Measurements from ENCODE around the gene LDHA. TPM values are rescaled to one million over a fixed set of nuclear protein-coding genes. Genes with fewer than 3 reads are reported as not detected.

The LDHA gene
- total and polyA plus RNA-seq, 2 of the 13 experiments (the other 11 are each of a cell fraction or from before 2014, with no cell fraction given), result 805 to 1,547 TPM

- no peak for TF ChIP-seq ZBTB14 (CRISPR knock-in tag; IDR thresholded peaks at IDR 0.05)
- no peak for TF ChIP-seq REPIN1 (CRISPR knock-in tag; IDR thresholded peaks at IDR 0.05; ENCODE audit: borderline replicate concordance, low read depth)
- no peak for TF ChIP-seq THRA (CRISPR knock-in tag; IDR thresholded peaks at IDR 0.05; ENCODE audit: borderline replicate concordance)
- TF ChIP-seq ZNF670 (CRISPR knock-in tag; IDR thresholded peaks at IDR 0.05; ENCODE audit: borderline replicate concordance), result no peak
- TF ChIP-seq PRDM10 (CRISPR knock-in tag; IDR thresholded peaks at IDR 0.05; ENCODE audit: low read depth), result no peak
- TF ChIP-seq NFIC (IDR thresholded peaks at IDR 0.05; ENCODE audit: low read length), result no peak
- no peak for TF ChIP-seq ZNF329 (CRISPR knock-in tag; IDR thresholded peaks at IDR 0.05; ENCODE audit: low read depth)
These were observed 46.8 kb upstream of the LDHA start (continued) for GRCh38 chr11:18347471-18348125.
